ENCODE data around the gene SHC3. TPM values are rescaled to one million over a fixed set of nuclear protein-coding genes. Genes with fewer than 3 reads are reported as not detected.

Gene SHC3
- total RNA-seq, 1 experiment from 2014 or later, result 0.66 TPM

DNA sequence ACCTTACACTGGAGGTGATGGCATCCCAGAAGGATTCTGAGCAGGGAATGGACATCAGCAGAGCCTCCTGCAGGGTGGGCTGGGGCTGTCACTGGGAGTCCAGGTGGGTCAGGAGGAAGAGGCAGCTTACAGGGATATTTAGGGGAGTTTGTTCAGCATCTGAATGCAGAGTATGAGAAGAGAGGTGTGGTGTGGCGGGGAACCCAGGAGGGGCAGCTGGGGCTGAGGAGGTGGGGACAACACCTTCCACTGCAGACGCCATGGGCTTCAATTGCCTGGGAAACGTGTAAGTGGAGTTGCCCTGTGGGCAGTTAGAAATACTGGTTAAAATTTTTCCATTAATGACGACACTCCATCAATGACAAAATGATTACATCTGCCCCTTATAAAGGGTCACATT lies 153.9 kb downstream of the SHC3 start:
- H3F3A ChIP-seq (ENCODE audit: low read length, unreplicated experiment), result no peaks in the 10 kb centered on the region
- H3K9me2 ChIP-seq (replicated peaks; ENCODE audit: low read length), result no peaks in the 10 kb centered on the region
- no peak overlapping the region for H2AFZ ChIP-seq (ENCODE audit: low read length)
- no peaks in the 10 kb centered on the region for H3K9me3 ChIP-seq (ENCODE audit: low read length)
- no peak overlapping the region for H3K4me3 ChIP-seq (ENCODE audit: low read length)
- no peak for TF ChIP-seq EZH2 (IDR thresholded peaks at IDR 0.05; ENCODE audit: low read length, unreplicated experiment)
- TF ChIP-seq, protein P1, sequence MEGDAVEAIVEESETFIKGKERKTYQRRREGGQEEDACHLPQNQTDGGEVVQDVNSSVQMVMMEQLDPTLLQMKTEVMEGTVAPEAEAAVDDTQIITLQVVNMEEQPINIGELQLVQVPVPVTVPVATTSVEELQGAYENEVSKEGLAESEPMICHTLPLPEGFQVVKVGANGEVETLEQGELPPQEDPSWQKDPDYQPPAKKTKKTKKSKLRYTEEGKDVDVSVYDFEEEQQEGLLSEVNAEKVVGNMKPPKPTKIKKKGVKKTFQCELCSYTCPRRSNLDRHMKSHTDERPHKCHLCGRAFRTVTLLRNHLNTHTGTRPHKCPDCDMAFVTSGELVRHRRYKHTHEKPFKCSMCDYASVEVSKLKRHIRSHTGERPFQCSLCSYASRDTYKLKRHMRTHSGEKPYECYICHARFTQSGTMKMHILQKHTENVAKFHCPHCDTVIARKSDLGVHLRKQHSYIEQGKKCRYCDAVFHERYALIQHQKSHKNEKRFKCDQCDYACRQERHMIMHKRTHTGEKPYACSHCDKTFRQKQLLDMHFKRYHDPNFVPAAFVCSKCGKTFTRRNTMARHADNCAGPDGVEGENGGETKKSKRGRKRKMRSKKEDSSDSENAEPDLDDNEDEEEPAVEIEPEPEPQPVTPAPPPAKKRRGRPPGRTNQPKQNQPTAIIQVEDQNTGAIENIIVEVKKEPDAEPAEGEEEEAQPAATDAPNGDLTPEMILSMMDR (conservative IDR thresholded peaks at IDR 0.05; ENCODE audit: low read depth, low read length), result no peak
- TF ChIP-seq EZH2phosphoT487 (IDR thresholded peaks at IDR 0.05; ENCODE audit: borderline replicate concordance, low read length), result no peak
- ChIA-PET CTCF (no interaction called here), POLR2A (ENCODE audit: unreplicated experiment) (no interaction called here)
- H3K27me3 ChIP-seq (ENCODE audit: low read length), result no peaks in the 10 kb centered on the region
- no peak for ATAC-seq
- peaks cover 30% of the 10 kb centered on the region for H3K4me1 ChIP-seq (ENCODE audit: insufficient read depth, low read length)
- H3K79me2 ChIP-seq (ENCODE audit: low read length), result no peaks in the 10 kb centered on the region
- BruUV-seq (replicated peaks), result no TSS peak
- no peak overlapping the region for H3K9ac ChIP-seq (ENCODE audit: low read length)
- DNase-seq, result no peak
- H3K27ac ChIP-seq (ENCODE audit: low read length), result no peak overlapping the region
- no peaks in the 10 kb centered on the region for H3K36me3 ChIP-seq (ENCODE audit: low read depth, low read length)
- intact Hi-C loops (cut with micrococcal nuclease), result loop anchor here (10.0 kb wide), 1 partner anchor 250 kb away; no protein-coding TSS in a partner anchor
- no peaks in the 10 kb centered on the region for H4K20me1 ChIP-seq (ENCODE audit: low read length)
- H3K4me2 ChIP-seq (ENCODE audit: low read length), result no peak overlapping the region

- DNase-seq (no peak), ATAC-seq (no peak)
- BruUV-seq (replicated peaks), result no TSS peak
- intact Hi-C loops (cut with micrococcal nuclease), result loop anchor here (10.0 kb wide), 1 partner anchor 251 kb away; no protein-coding TSS in a partner anchor
- Histone ChIP-seq H3K36me3 (ENCODE audit: low read depth, low read length) (no peaks in the 10 kb centered on the region), H3F3A (ENCODE audit: low read length, unreplicated experiment) (no peaks in the 10 kb centered on the region), H4K20me1 (ENCODE audit: low read length) (no peaks in the 10 kb centered on the region), H2AFZ (ENCODE audit: low read length) (no peak overlapping the region), H3K9me3 (ENCODE audit: low read length) (no peaks in the 10 kb centered on the region), H3K9ac (ENCODE audit: low read length) (no peak overlapping the region), H3K27me3 (ENCODE audit: low read length) (no peaks in the 10 kb centered on the region), H3K4me1 (ENCODE audit: insufficient read depth, low read length) (peaks cover 30% of the 10 kb centered on the region), H3K4me2 (ENCODE audit: low read length) (no peak overlapping the region), H3K79me2 (ENCODE audit: low read length) (no peaks in the 10 kb centered on the region), H3K27ac (ENCODE audit: low read length) (no peak overlapping the region), H3K9me2 (replicated peaks; ENCODE audit: low read length) (no peaks in the 10 kb centered on the region), H3K4me3 (ENCODE audit: low read length) (no peak overlapping the region)
- CTCF ChIA-PET, result no interaction called here
- TF ChIP-seq, protein P1 (conservative IDR thresholded peaks at IDR 0.05; ENCODE audit: low read depth, low read length), result no peak
- TF ChIP-seq EZH2phosphoT487 (IDR thresholded peaks at IDR 0.05; ENCODE audit: borderline replicate concordance, low read length), result no peak
- POLR2A ChIA-PET (ENCODE audit: unreplicated experiment), result no interaction called here
Measured at GRCh38 chr9:89023740-89024139, 154.9 kb downstream of the SHC3 start.

DNA sequence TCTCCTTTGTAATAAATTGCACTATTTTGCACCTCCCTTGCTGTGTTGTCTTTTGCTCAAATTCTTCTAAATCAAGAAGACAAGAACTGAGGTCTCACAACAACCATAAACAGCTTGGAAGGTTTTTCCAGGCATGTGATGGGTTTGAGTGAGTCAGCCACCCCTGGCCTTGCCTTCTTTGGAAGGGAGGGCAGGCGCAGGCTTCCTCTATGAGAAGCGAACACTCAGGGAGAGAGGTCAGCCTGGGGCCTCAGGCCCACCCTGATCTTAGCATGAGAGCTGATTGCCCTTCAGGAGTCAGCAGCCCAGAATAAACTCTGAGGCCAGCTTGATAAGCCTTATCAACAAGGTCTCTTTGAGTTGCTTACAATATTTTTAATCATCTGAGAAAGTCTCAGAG lies 155.7 kb downstream of the SHC3 start:
- Histone ChIP-seq H3K79me2 (ENCODE audit: low read length) (no peaks in the 10 kb centered on the region), H2AFZ (ENCODE audit: low read length) (no peak overlapping the region), H3K27ac (ENCODE audit: low read length) (peak overlapping the region; percentile 49), H3K9ac (ENCODE audit: low read length) (no peak overlapping the region), H3K4me1 (ENCODE audit: insufficient read depth, low read length) (peaks cover 30% of the 10 kb centered on the region), H4K20me1 (ENCODE audit: low read length) (no peaks in the 10 kb centered on the region), H3K4me2 (ENCODE audit: low read length) (no peak overlapping the region), H3K9me2 (replicated peaks; ENCODE audit: low read length) (no peaks in the 10 kb centered on the region), H3K36me3 (ENCODE audit: low read depth, low read length) (no peaks in the 10 kb centered on the region), H3K9me3 (ENCODE audit: low read length) (no peaks in the 10 kb centered on the region), H3K27me3 (ENCODE audit: low read length) (no peaks in the 10 kb centered on the region), H3F3A (ENCODE audit: low read length, unreplicated experiment) (no peaks in the 10 kb centered on the region), H3K4me3 (ENCODE audit: low read length) (no peak overlapping the region)
- TF ChIP-seq EZH2phosphoT487 (IDR thresholded peaks at IDR 0.05; ENCODE audit: borderline replicate concordance, low read length) (no peak), EZH2 (IDR thresholded peaks at IDR 0.05; ENCODE audit: low read length, unreplicated experiment) (no peak)
- TF ChIP-seq, protein P1 (conservative IDR thresholded peaks at IDR 0.05; ENCODE audit: low read depth, low read length), result no peak
- ChIA-PET POLR2A (ENCODE audit: unreplicated experiment) (no interaction called here), CTCF (no interaction called here)
- DNase-seq (no peak), ATAC-seq (no peak)
- intact Hi-C loops (cut with micrococcal nuclease), result loop anchor here (10.0 kb wide), 1 partner anchor 252 kb away; no protein-coding TSS in a partner anchor
- BruUV-seq (replicated peaks), result no TSS peak
